NK-92 treated with Interleukin-12 subunit alpha and Interleukin-12 subunit beta, amount 100 ng/mL, for 24 hours (cell line): Measurements from ENCODE around the gene RHOG.
"Not testable (repeated sequence)": the region's sequence is repeated elsewhere in the genome, so short reads cannot be mapped to it uniquely, and the experiment has no call there.

Experiments used
- DNase-seq: peaks from one replicate; lab custom pipeline; 2025; lab: John Stamatoyannopoulos, UW

The RHOG gene

DNA sequence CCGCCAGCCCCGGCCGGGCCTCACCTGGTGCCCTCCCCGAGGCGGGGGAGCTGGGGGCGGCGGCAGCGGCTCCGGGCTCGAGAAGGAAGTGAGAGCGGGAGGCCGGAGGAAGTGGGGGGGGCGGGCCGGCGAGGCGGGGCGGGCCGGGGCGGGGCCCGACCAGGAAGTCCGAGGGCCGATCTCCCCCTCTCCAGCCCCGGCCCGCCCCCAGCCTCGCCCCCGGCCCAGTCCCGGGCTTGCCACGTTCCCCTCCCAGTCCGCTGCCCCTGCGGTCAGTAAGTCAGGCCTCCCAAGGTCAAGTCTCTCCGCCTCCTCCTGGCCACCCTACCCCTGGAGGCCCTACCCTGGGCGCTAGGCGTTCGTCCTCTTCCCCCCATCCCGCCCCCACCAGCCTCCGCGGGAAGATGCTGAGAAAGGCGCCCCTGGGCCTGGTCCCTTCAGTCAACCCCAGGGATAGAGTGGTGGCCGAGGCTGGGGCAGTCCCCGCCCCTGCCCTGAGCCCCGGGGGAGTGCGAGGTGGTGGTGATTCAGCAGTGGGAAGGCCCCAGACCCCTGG, at the start of gene RHOG:
TSS of gene RHOG (minus strand) at position 90 of the 556 bp plus-strand sequence. CDS start 12,821 bp downstream, outside the sequence.
- DNase-seq, result peak; percentile 96

DNA sequence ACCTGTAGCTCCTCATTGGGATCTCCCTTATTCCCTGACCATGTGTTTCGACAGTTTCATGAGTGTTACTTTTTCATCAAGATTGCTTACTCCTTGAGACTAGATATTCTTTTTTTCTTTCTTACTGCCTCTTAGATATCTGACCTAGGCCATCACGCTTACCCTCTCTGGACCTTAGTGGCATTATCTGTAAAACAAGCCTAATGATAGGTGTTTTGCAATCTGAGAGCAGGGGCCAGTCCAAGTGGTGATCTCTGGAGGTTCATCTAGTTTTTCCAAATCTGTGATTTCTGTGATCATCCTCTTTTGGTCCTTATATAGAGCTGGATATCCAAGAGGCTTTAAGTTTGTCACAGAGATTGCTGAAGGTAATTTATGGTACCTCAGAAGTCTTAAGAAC, 49.3 kb upstream of the RHOG start:
- DNase-seq, result no peak

DNA sequence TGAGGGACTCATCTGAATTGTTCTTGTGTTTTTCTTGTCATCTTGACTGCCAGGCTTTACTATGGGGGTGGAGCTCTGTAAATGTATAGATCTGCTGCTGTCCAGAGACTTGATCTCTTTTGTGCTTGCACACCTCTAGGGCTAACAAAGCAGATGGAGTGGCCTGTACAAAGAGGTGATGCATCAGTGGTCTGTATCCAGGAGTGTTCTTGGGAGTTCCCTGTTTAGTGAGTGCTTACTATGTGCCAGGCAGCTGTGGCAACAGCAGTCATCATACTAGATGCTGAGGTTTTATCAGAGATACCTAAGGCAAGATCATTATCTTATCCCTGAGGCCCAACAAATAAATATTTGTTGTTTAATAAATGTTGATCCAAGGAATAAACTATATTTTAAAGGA, 48.1 kb upstream of the RHOG start:
- no peak for DNase-seq

DNA sequence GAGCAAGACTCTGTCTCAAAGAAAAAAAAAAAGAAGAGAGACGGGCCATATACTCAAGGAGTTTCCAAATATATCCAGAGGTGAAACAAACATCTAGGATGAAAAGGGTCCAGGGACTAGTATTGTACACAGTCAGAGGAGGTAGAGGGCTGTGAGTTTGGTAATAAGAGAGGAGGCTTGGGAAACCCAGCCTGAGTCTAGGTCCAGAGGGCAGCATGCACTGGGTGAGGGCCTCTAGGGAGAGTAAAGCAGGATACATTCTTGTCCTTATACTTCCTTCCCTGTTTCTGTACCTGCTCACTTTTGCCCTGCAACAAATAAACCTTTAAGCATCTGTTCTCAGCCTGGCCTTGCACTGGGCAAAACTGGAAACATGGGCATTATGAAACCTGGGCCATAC, 46.2 kb upstream of the RHOG start:
- no peak for DNase-seq

DNA sequence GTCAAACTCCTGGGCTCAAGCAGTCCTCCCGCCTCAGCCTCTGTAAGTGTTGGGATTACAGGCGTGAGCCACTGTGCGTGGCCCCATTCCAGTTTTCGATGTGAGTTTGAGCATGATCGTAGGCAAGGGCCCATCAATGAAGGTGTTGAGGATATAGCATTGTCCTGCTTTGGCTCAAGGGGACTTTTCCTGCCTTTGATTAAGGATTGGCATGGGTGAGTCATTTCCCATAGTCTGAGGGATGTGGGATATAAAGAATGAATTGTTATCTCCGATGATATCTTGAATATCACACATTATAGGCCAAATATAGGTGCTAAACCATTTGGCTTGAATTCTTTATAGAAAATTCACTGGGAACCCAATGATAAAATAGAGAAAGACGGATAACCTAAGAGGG, 45.1 kb upstream of the RHOG start:
- DNase-seq, result no peak

DNA sequence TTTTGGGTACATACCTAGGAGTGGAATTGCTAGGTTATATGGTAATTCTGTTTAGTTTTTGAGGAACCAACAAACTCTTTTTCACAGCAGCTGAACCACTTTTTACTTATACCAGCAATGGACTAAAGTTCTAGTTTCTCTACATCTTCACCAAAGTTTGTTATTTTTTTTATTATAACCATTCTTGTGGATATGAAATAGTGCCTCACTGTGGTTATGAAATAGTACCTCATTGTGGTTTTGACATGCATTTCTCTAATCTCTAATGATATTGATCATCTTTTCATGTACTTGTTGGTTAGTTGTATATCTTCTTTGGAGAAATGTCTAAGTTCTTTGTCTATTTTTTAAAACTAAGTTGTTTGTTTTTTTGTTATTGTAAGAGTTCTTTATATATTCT, 41.9 kb upstream of the RHOG start:
- no peak for DNase-seq

DNA sequence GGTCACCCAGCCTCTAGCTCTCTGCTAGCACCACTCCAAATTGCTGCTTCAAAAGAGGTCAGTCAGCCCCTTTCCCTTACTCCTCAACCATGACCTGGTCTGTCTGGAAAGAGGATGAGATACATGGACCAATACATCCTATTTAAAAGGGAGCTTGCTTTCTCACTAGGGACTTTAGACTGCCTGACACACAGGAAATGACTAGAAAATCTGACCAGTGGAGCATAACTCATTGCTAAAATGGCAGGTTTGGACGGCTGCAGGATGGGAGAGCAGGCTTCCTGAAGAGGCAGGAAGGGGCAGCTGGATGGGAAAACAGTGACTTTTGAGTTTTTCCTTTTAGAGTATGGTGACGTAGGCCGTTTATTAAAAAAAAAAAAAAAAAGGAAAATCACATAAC, 40.0 kb upstream of the RHOG start:
- no peak for DNase-seq

DNA sequence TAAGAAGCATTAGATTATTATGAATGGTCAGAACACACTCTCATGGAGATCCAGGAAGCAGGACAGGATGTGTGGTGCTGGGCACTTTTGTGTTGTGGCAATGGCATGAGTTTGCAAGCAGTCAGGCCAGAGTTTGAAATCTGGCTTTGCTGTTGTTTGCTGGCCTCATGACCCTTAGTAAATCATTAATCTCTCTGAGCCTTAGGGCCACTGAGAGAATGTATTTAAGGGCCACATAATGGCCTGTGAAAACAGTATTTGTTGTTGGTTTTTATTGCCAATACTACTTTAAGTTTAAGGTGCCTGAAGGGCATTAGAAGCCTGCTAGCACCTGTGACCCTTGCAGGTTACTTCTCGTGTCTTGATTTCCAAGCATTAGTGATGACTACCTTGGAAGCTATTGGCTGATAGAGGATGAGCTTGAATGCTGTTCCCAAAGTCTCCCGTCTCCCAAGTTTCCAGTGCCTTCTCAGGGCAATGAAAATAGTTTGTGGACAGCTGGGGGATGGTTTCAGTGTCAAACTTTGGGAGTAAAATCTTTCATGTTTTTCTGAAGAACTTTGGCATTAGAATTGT, 39.3 kb upstream of the RHOG start:
- no peak for DNase-seq

DNA sequence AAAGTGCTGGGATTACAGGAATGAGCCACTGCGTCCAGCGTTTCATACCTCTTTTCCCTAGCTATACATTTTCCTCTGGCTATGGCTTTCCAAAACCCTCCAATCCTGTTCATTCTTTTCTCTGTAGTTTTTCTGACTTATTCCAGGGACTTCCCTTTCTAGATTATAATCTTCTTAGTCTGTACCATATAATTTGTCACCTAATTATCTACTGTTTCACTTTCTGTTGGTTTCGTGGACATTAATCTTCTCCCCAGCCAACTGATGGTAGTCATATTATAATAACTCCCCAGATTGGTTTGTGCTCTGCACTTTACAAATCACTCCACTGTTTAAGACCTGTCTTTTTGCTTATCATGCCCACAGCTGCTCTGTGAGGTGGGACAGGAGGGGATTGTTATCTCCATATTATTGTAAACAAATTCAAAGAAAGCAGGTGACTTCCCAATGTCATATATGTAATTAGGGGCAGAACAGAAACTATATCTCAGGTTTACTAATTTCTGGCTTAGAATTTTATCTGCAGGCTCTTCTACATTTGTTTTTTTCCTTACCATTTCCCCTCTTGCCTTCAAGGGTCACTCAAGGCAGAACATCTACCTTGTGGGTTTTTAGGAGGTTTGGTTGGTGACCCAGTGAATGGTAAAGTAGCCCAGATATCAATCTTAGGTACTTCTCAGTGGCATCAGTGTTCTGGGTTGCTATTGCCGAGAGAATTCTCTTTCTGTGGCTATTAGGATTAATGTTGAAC, 38.6 kb upstream of the RHOG start:
- DNase-seq, result no peak

DNA sequence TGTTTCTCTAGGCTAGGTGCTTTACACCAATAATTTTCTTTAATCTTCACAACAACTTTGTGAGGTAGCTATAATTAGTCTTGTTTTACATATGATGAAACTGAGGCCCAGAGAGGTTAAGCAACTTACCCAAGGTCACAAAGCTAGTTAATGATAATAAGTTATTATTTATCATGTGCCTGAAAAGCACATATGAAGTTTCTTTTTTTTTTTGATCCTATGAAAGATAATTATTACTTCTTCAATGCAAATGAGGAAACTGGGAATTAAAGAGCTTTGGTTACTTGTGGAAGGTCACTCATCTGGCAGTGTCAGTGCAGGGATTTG, 37.5 kb upstream of the RHOG start:
- DNase-seq, result no peak

DNA sequence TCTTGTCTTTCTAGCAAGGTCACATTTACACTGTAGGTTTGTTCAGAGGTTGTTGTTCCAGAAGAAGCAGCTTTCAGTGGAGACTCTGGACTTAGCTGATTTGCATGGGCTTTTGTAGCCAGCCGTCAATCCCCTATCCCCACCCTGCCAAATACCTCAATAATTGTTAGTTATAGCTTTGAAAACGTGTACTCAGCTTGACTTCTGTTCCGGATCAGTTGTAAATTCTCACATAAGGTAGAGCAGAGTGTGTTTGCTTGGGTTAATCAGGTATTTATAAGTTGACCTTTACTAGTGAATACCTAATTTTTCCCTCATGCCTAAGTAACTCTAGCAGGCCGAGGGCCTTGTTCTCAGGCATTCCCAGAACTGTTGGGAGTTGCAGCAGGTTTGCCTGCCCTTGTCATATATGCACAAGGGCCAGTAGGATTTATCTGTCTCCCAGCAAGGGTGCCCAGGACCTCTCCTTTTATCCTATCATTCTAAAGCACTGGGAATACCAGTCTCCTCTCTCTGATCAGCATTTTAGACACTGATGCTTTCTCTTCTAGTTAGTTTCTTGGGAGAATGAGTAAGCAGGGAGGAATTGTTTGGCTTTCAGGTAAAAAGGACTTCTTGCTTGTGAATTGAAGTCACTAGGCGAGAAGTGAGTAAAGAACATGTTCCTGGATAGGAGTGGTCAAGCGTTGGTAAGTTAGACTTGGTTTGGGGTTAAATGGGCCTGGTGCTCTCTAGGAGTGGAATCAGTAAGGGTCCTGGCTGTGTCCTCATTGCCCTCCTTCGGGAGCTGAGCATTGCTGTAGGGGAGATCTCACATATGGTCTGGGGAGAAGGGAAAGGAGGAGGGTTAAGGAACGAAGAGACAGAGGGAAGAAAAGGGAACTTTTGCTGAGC, 36.9 kb upstream of the RHOG start:
- no peak for DNase-seq

DNA sequence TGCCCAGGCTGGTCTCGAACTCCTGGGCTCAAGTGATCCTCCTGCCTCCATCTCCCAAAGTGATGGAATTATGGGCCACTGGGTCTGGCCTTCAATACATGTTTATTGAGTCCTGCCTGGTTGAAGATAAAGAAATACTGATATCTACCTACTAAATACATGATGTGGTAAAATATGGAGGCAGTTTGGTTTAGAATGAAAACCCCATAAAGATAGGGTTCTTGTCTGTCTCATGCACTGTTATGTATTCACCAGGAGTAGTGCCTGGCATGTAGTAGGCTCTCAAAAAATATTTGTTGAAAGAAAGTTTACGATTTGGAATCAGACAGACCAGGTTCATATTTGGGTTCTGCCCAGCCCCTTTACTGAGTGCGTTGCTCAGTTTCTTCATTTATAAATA, 35.9 kb upstream of the RHOG start:
- no peak for DNase-seq

DNA sequence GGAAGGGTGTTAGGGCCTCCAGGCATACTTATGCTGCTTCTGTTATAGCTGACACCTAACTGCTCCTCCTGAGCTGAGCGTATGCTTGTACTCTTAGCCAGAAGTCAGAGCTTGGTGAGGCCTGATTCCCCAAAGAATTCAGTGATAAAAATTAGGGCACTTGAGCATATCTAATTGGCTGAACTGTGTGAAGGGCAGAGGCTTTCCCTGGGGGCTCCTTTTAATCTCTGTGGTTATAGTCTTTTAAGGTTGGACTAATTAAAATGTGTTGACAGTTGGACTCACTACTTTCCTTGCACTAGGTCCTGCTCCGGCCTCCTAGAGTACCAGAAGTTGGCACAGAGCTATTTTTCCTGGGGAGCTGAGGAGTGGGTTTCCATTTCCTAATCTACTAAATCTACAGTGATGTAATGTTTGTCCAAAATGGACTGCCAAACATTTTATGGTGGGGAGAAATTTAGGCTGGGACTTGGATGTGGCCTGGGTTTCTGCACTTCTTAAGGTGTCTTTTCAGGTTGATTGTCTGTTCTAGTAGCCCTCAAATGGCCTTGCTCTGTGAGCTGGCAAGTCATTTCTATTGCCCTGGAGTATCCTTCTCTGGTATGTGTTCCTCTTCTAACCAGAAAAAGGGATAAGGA, 33.1 kb upstream of the RHOG start:
- DNase-seq, result no peak

DNA sequence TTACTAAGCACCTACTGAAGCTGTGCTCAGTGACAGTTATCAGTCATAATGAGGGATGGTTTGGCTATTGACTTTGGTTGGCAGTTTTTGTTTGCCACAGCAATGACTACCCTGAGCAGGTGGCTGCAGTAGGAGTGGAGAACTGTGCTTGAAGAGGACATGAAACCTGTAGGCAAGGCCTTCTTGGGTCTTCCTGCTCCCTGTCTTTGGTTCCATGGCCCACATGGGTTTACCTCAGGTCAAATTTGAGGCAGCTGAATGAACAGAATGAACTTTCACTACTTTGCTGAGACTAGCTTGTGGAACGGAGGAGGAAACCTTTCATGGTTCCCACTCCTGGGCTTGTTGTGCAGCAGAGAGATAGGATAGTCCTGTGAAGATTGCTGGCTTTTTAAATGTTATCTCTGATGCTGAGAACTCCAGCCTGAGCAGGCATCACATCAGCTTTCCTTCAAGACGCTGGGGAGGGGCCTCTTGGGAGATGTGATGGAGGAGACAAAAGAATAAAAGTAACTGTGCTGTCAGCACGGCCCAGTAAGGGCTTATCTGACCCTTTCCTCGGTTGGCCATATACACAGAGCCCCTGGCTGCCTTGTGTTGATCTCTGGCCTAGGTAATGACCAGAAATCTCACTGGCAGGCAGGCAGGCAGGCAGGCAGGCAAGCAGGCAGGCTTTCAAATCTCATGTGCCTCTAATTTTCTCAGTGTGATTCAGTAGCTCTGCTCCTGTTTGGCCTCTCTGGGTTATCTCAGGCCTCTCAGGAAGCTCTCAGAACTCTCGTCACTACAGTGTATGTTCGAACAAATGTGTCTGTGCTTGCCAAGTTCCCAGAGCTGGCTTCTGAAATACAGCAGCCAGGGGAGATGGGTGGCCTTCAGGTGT, 26.7 kb upstream of the RHOG start:
- no peak for DNase-seq

DNA sequence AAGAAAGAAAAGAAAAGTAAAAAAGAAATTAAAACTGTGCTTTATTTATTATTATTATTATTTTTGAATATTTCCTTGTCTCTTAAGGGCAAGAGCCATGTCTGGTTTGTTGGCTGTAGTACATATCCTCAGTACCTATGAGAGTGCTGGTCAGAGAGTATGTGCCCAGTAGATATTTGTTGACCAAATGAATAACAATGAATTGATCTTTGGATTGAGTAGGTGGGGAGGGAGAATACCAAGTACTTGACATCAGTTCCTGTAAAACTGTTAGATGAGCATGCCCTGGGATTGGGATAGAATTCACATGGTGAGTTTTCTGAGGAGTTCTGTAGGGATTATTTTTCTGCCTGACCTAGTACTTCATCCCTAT, 26.1 kb upstream of the RHOG start:
- DNase-seq, result no peak

DNA sequence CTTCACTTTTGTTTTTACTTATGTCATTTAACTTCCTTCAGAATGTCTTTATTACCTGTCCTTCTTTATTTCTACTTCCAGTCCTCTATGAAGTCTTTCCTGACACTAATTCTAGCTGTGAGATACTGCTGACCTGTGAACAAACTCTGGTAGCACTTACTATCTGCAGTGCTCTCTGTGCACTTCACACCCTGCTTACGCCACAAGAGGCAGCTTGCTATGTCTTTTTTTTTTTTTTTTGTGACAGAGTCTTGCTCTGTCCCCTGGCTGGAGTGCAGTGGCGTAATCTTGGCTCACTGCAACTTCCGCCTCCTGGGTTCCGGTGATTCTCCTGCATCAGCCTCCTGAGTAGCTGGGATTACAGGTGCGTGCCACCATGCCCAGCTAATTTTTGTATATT, 25.4 kb upstream of the RHOG start:
- DNase-seq, result no peak

DNA sequence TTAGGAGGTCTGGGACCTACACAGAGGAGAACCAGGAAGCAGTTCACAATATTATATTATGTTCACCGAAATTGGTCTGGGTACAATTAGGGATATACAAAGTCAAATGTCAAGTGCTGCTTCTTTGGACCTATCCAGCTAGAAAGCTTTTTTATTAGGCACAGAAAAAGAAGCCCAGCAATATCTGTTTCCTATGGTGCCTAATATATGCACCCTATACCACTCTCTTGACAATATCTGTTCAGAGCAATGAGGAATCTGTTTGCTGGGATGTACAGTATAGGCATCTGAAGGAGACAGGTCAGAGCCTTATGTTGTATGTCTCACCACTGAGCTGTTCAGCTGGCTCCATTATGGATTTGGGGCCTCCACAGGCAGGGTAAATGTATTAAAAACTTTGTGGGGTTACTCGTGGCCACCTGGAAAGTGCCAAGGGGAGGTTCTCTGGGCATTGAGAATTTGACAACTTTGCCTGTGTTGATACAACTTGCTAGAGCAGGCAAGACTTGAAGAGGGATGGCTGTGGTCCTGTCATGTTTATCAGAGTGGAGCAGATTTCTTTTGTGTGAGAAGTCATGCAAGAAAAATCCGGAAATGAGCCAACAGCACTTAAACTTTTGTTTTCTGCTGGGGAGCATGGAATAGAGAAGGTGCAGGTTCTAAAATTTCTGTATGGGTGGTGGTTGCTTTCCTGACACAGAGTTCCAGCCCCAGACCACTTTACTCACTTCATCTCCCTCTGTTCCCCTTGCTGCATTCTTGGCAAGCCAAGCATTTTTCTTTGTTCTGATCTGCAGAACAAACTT, 24.8 kb upstream of the RHOG start:
- no peak for DNase-seq

DNA sequence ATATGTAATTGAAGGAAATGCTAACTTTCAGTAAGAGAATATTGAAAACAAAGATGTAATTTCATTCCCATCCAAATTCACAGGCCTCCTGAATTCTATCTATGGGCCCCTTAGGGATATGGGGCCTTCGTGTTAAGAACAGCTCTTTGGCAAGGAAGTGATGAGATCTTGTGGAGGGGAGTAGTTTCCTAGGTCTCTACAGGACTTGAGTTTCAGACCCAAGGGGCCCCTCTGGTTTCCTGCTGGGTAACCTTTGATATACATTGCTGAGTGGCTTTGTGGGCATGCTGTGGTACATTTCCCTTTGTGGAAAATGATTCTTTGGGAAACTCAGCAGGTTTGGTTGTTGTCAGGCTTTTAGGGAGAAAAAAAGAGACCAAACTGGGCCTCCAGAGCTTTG, 20.9 kb upstream of the RHOG start:
- no peak for DNase-seq

DNA sequence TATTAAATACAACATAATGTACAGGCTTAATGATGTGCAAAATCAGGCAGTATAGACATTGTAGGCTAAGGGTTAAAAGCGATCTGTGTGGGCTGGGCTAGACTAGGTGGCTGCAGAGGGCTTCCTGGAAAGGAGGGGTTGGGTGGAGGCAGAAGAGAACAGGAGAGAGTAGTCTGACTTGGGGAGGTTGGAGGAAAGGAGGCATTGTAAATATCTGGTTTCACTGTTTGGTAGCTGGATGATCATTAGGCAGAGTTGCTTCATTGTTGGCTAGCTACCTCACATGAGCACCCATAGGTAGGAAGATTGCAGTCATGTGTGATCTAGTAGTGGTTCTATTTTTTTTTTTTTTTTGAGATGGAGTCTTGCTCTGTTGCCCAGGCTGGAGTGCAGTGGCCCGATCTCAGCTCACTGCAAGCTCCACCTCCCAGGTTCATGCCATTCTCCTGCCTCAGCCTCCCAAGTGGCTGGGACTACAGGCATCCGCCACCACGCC, 20.2 kb upstream of the RHOG start:
- DNase-seq, result not testable (repeated sequence)

DNA sequence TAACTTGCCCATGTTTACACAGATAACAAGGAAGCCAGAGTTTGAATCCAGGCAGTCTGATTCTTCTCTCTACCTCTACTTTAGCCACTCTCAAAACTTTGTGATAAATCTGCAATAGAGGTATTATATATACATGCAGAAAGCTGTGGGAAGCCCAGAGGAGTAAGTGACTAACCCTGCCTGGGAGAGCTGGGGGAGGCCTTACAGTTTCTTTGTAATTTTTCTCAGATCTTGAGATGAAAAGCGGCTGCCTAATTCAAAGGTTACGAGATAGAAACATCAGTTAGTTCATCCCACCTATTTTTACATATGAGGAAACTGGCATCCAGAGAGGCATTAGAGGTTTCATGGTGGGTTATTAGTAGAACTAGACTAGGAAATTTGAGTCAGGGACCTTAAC, 19.6 kb upstream of the RHOG start:
- DNase-seq, result no peak
